HG02981 (cell line): ENCODE data around the gene RBKS.

Experiments
- ATAC-seq: cut with Tn5 transposase; IDR thresholded peaks from one replicate; pipeline ENCODE4 v1.9.1; 2021; ENCODE audit warnings: mild to moderate bottlenecking, moderate library complexity; ENCODE audit not compliant: unreplicated experiment

The RBKS gene

DNA sequence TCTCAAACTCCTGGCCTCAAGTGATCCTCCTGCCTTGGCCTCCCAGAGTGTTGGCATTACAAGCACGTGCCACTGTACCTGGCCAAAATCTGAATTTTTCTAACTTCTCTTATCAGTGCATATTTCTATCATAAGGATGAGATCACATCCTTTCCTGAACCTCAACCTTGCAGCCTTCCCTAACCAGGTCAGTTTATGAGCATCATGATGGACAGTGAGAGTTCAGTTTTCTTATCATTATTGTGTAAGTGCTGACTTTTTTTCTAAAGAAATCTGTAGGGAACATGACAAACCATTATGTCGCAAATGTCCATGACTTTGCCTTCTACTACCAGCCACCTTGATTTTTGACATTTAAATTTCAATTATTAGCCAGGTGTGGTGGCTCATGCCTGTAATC, 87.1 kb downstream of the RBKS start:
- ATAC-seq = no peak

- no peak for ATAC-seq
Observed at GRCh38 chr2:27802547-27802946, 87.6 kb downstream of the RBKS start.

GRCh38 chr2:27800856-27801255, 89.3 kb downstream of the RBKS start:
- no peak for ATAC-seq

GRCh38 chr2:27799646-27800010, 90.6 kb downstream of the RBKS start:
- ATAC-seq = no peak

- ATAC-seq = no peak
Observed at GRCh38 chr2:27798948-27799645, 91.1 kb downstream of the RBKS start.

- ATAC-seq = no peak
Observed at GRCh38 chr2:27798486-27798885, 91.7 kb downstream of the RBKS start.

DNA sequence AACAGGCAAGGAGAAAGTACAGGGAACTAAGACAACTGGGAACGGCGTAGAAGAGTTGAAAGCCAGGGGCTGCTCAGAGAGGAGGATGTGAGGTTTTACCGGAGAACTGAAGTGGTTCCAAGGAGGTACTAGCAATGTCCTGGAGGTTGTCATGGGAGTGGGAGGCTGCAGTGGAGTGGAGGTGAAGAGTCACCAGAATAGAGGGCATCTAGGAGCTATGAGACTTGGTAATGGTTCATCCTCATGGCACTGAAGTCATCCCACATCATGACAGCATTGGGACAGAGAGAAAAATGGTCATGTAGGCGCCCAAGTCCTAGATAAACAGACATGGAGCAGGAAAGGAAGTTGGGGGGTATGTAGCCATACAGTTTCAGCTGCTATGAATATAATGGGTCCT, 92.3 kb downstream of the RBKS start:
- no peak for ATAC-seq

DNA sequence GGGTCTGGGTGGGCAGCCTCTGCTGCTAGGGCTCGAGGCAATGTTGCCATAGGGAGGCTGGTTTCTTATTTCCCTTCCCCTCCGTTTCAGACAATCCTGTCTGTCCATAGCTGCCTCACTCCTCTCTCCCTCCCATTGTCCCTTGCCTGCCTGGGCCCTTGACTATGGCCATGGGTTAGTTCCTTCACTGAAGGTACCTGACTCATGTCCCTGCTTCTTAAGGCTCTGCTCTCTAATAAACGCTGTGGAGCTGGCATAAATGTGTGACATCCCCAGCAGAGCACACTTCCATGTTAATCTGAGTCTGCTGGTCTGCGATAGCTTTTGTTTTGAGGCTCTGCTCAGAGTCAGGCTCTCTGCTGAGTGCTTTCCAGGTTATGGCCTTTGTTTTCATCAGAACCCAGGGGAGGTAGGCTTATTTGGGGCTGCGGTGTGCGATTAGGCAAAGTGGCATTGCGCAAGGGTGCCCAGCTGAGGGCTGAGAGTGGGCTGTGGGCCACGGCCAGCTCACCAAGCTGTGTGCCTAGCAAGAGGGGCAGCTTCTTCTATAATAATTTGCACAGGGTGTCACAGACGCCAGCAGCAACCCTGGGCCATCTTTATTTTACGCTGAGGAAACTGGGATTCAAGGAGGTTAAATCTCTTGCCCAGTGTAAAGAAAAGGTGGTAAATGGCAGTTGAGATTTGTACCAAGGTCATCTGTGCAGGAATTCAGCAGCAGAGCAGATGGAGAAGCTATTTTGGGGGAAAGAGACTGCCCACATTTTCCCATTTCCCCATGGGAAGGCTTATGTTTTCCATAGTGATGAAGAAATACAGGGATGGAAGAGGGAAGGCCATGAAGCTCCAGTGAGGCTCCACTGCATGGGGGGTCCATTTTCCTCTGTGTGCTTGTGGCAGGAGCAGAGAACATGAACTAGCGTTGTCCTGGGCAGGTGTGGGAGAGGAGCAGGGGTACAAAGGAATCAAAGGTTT, 93.1 kb downstream of the RBKS start:
- no peak for ATAC-seq

GRCh38 chr2:27795868-27796277, 94.3 kb downstream of the RBKS start:
- ATAC-seq = no peak

DNA sequence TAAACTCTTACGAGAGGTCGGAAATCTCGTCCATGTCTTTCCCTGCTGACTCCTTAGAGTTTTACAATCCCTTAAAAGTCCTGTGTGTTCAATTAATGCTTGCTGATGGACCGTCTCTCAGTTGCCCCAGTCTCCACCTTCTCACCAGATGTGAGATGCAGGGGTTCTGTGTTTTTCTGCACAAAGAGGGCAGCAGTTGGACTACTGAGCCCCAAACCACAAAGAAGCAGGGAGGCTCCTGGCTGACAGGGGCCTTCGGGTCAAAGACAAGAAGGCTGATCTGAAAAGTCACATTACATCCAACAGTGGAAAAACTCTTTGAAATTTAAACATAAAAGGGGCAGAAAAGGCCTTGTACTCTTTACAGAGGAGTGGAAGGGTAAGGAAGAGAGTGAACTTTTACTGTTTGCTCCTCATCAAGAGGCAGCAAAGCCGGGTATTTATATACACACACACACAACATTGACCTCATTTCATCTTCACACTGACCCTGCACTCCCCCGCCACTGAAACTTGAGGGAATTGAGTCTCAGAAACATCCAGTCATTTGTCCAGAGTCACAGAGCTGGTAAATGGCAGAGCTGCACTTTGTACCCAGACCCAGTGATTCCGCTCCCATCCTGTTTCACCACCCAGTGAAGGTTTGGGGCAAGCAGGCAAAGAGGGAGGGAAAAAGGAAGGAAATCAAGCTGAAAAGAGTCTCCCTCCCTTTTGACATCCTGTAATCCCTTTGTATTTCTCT, 94.9 kb downstream of the RBKS start:
- ATAC-seq = no peak

- ATAC-seq = no peak
Observed at GRCh38 chr2:27792759-27793158, 97.4 kb downstream of the RBKS start.

- ATAC-seq = no peak
Observed at GRCh38 chr2:27790796-27791195, 99.4 kb downstream of the RBKS start.

DNA sequence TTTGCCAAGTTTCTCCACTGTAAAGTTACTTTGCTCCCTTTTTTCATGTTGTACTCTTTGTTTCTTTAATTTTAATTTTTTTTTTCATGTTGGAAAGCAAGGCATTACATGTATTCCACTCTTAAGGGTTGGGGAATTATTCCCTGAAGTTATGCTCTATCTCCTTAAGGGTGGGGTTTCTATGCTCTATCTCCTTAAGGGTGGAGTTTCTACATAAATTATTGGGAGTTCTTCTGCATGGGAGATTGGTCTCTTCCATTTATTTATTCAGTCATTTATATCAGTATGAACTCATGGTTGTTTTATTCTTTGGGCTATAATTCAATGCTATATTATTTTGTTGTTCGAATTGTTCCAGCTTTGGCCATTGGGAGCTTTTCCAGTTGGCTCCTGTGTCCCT, 107.5 kb downstream of the RBKS start:
- no peak for ATAC-seq

GRCh38 chr2:27781496-27781895, 108.7 kb downstream of the RBKS start:
- ATAC-seq = no peak

GRCh38 chr2:27779417-27780055, 110.7 kb downstream of the RBKS start:
- no peak for ATAC-seq

GRCh38 chr2:27776696-27777095, 113.5 kb downstream of the RBKS start:
- no peak for ATAC-seq

GRCh38 chr2:27776097-27776496, 114.1 kb downstream of the RBKS start:
- no peak for ATAC-seq

- no peak for ATAC-seq
Observed at GRCh38 chr2:27773959-27774358, 116.2 kb downstream of the RBKS start.

DNA sequence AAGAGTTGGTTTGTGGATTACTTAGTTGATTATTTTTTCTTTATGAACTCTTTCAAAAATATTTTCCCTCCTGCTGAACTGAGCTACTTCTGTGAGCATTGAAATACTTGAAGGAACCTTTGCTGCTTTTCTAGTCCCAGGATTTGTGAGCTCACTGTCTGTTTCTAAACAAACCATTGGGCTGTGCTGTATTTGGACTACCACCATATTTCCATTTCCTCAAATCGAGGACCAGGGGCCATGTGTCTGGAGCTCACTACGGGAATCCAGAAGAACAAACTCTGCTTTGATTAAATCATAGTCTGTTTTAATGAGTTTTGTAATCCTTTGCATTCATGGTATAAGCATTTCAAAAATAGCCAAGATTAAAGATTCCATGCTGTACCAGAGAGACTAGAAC, 117.4 kb downstream of the RBKS start:
- no peak for ATAC-seq

- ATAC-seq = peak; percentile 95
Observed at GRCh38 chr2:27771548-27772335, 118.4 kb downstream of the RBKS start, which contains the start of gene MRPL33. Gene MRPL33, plus strand, starts transcription at chr2:27771719. Its CDS starts 59 bp downstream, at chr2:27771778.
